Erythroblast (primary cell): ENCODE measurements around the gene SCARF2.

Experiments
- GATA1 ChIP-seq: IDR thresholded peaks from 2 replicates; pipeline ENCODE4 v1.6.1; 2011; ENCODE audit warnings: low read depth, mild to moderate bottlenecking, control low read depth, low read length, moderate library complexity
- POLR2A ChIP-seq: IDR thresholded peaks from 2 replicates; pipeline ENCODE4 v1.6.1; 2011; ENCODE audit warnings: mild to moderate bottlenecking, low read length

- TF ChIP-seq GATA1 (no peak), POLR2A (no peak)
Measured at GRCh38 chr22:20459862-20460261, 22.2 kb upstream of the SCARF2 start.
